Calu3 (cell line): ENCODE measurements around the gene CARMIL1. TPM values are rescaled to one million over a fixed set of nuclear protein-coding genes. Genes with fewer than 3 reads are reported as not detected.
A peak's percentile ranks its signal among the peaks of the same experiment; 100 is the strongest.

ENCODE experiments used
- BruUV-seq: library from RNA; stranded (reverse); fragments of 400-500 nt; replicated peaks from 2 replicates; lab custom pipeline; 2021; lab: Mats Ljungman, UMichigan
- CTCF ChIA-PET: fragments of 300-600 bp; sonication (Branson Sonifier 250); formaldehyde crosslinking; loops from one replicate; lab custom pipeline; 2022; ENCODE audit warnings: antibody characterized with exemption; lab: Charles Lee
- DNase-seq: peaks from one replicate; pipeline ENCODE4 v3.0.0; 2022
- H3K27ac Mint-ChIP-seq: one replicate; pipeline ENCODE4 v1.8.0; 2022; ENCODE audit warnings: mixed read lengths; ENCODE audit not compliant: unreplicated experiment
- H3K27me3 Mint-ChIP-seq: one replicate; pipeline ENCODE4 v1.8.0; 2022; ENCODE audit warnings: mixed read lengths; ENCODE audit not compliant: unreplicated experiment
- H3K36me3 Mint-ChIP-seq: one replicate; pipeline ENCODE4 v1.8.0; 2022; ENCODE audit warnings: mild to moderate bottlenecking, moderate library complexity, mixed read lengths; ENCODE audit not compliant: insufficient read depth, unreplicated experiment
- H3K4me1 Mint-ChIP-seq: one replicate; pipeline ENCODE4 v1.8.0; 2022; ENCODE audit warnings: mild to moderate bottlenecking, low read depth, mixed read lengths; ENCODE audit not compliant: unreplicated experiment
- H3K4me3 Mint-ChIP-seq: one replicate; pipeline ENCODE4 v1.8.0; 2022; ENCODE audit warnings: mild to moderate bottlenecking, low read depth, moderate library complexity, mixed read lengths; ENCODE audit not compliant: unreplicated experiment
- H3K9me3 Mint-ChIP-seq: one replicate; pipeline ENCODE4 v1.8.0; 2022; ENCODE audit warnings: low read depth, mixed read lengths; ENCODE audit not compliant: unreplicated experiment
- CTCF ChIP-seq: fragments of 200-600 bp; IDR thresholded peaks from one replicate; pipeline ENCODE4 v1.8.0; 2022; ENCODE audit warnings: antibody characterized with exemption; ENCODE audit not compliant: unreplicated experiment
- intact Hi-C: fragments of 100-400 bp; cut with micrococcal nuclease; formaldehyde crosslinking; loops from one replicate; pipeline ENCODE4 v1.10.0; 2022; ENCODE audit not compliant: unreplicated experiment
- total RNA-seq: library from RNA; stranded (reverse); gene quantifications from 2 replicates; pipeline ENCODE4 v1.2.3, GENCODE V29; 2022

CARMIL1 gene
- total RNA-seq, 1 experiment from 2014 or later = 92.4 TPM

- DNase-seq = no peak
- no peaks in the 10 kb centered on the region for H3K27me3 Mint-ChIP-seq
- intact Hi-C loops = loop anchor here (5.0 kb wide), 1 partner anchor 152 kb away; no protein-coding TSS in a partner anchor
- H3K4me1 Mint-ChIP-seq = peaks cover 13% of the 10 kb centered on the region
- peaks cover 12% of the 10 kb centered on the region for H3K36me3 Mint-ChIP-seq
- H3K27ac Mint-ChIP-seq = peak overlapping the region; percentile 2
- no TSS peak for BruUV-seq
- no peaks in the 10 kb centered on the region for H3K9me3 Mint-ChIP-seq
- no peak overlapping the region for H3K4me3 Mint-ChIP-seq
- CTCF ChIA-PET = interaction anchor here (0.6 to 3.0 kb wide), 23 partner anchors 8 to 431 kb away, joined by 3 to 107 read pairs (median 4); partner anchors contain the start of gene CARMIL1
- no peak for TF ChIP-seq CTCF
Observed at GRCh38 chr6:25489399-25489798, 210.2 kb downstream of the CARMIL1 start.

GRCh38 chr6:25490018-25490801 is 211.0 kb downstream of the CARMIL1 start:
- Mint-ChIP-seq H3K27ac (peak overlapping the region; percentile 2), H3K4me3 (no peak overlapping the region), H3K9me3 (no peaks in the 10 kb centered on the region), H3K36me3 (peaks cover 12% of the 10 kb centered on the region), H3K4me1 (peaks cover 13% of the 10 kb centered on the region), H3K27me3 (no peaks in the 10 kb centered on the region)
- intact Hi-C loops = loop anchor here (1.0 kb wide), 3 partner anchors 212 to 267 kb away; no protein-coding TSS in a partner anchor
- BruUV-seq = no TSS peak
- CTCF ChIA-PET = interaction anchor here (0.5 to 3.0 kb wide), 31 partner anchors 9 to 430 kb away, joined by 3 to 107 read pairs (median 4); partner anchors contain the start of gene CARMIL1
- TF ChIP-seq CTCF = peak; percentile 81
- peak; percentile 86 for DNase-seq

- no peak overlapping the region for H3K4me3 Mint-ChIP-seq
- intact Hi-C loops = no loop called here
- no peaks in the 10 kb centered on the region for H3K27me3 Mint-ChIP-seq
- no peak overlapping the region for H3K27ac Mint-ChIP-seq
- TF ChIP-seq CTCF = no peak
- DNase-seq = no peak
- CTCF ChIA-PET = no interaction called here
- H3K9me3 Mint-ChIP-seq = no peaks in the 10 kb centered on the region
- BruUV-seq = no TSS peak
- peaks cover 15% of the 10 kb centered on the region for H3K36me3 Mint-ChIP-seq
- H3K4me1 Mint-ChIP-seq = peaks cover 13% of the 10 kb centered on the region
Observed at GRCh38 chr6:25492951-25493350, 213.8 kb downstream of the CARMIL1 start.

- BruUV-seq = no TSS peak
- intact Hi-C loops = no loop called here
- no peaks in the 10 kb centered on the region for H3K27me3 Mint-ChIP-seq
- DNase-seq = no peak
- peaks cover 15% of the 10 kb centered on the region for H3K4me1 Mint-ChIP-seq
- no peaks in the 10 kb centered on the region for H3K9me3 Mint-ChIP-seq
- TF ChIP-seq CTCF = no peak
- CTCF ChIA-PET = interaction anchor here (0.5 kb wide), 1 partner anchor 215 kb away, joined by 4 read pairs; the partner anchor contains the start of gene CARMIL1
- H3K4me3 Mint-ChIP-seq = no peak overlapping the region
- H3K36me3 Mint-ChIP-seq = peaks cover 15% of the 10 kb centered on the region
- H3K27ac Mint-ChIP-seq = no peak overlapping the region
Observed at GRCh38 chr6:25494469-25494868, 215.3 kb downstream of the CARMIL1 start.
